HG03571 (cell line): ENCODE measurements around the gene EPHA3.

Experiments used
- ATAC-seq: cut with Tn5 transposase; IDR thresholded peaks from one replicate; pipeline ENCODE4 v1.9.1; 2021; ENCODE audit not compliant: unreplicated experiment

Gene EPHA3

GRCh38 chr3:89144080-89144479 lies 36.7 kb downstream of the EPHA3 start:
- no peak for ATAC-seq

GRCh38 chr3:89145995-89146394 lies 38.6 kb downstream of the EPHA3 start:
- ATAC-seq, result no peak

- ATAC-seq, result no peak
Observed at GRCh38 chr3:89154416-89154815, 47.0 kb downstream of the EPHA3 start.

GRCh38 chr3:89155811-89156210 lies 48.4 kb downstream of the EPHA3 start:
- no peak for ATAC-seq

- ATAC-seq, result no peak
Observed at GRCh38 chr3:89157575-89157974, 50.2 kb downstream of the EPHA3 start.

GRCh38 chr3:89159605-89160004 lies 52.2 kb downstream of the EPHA3 start:
- ATAC-seq, result no peak

GRCh38 chr3:89164774-89165173 lies 57.4 kb downstream of the EPHA3 start:
- no peak for ATAC-seq

GRCh38 chr3:89165636-89166263 lies 58.3 kb downstream of the EPHA3 start:
- ATAC-seq, result no peak

GRCh38 chr3:89171687-89172545 lies 64.5 kb downstream of the EPHA3 start:
- no peak for ATAC-seq

- ATAC-seq, result no peak
Observed at GRCh38 chr3:89173546-89173945, 66.1 kb downstream of the EPHA3 start.

- no peak for ATAC-seq
Observed at GRCh38 chr3:89179355-89180001, 72.1 kb downstream of the EPHA3 start.

GRCh38 chr3:89180334-89180733 lies 72.9 kb downstream of the EPHA3 start:
- no peak for ATAC-seq

GRCh38 chr3:89182056-89182455 lies 74.6 kb downstream of the EPHA3 start:
- ATAC-seq, result no peak

- no peak for ATAC-seq
Observed at GRCh38 chr3:89184151-89184995, 77.0 kb downstream of the EPHA3 start.

- ATAC-seq, result no peak
Observed at GRCh38 chr3:89186456-89186855, 79.0 kb downstream of the EPHA3 start.

GRCh38 chr3:89198591-89198990 lies 91.2 kb downstream of the EPHA3 start:
- ATAC-seq, result no peak

GRCh38 chr3:89212619-89213018 lies 105.2 kb downstream of the EPHA3 start:
- no peak for ATAC-seq

- no peak for ATAC-seq
Observed at GRCh38 chr3:89216016-89216739, 108.8 kb downstream of the EPHA3 start.

GRCh38 chr3:89217148-89217685 lies 109.8 kb downstream of the EPHA3 start:
- no peak for ATAC-seq

- ATAC-seq, result no peak
Observed at GRCh38 chr3:89221924-89222323, 114.5 kb downstream of the EPHA3 start.
